Measurements from ENCODE around the gene TTYH2. TPM values are rescaled to one million over a fixed set of nuclear protein-coding genes. Genes with fewer than 3 reads are reported as not detected.

TTYH2 gene
- total RNA-seq, 1 donor = 1.4 TPM

DNA sequence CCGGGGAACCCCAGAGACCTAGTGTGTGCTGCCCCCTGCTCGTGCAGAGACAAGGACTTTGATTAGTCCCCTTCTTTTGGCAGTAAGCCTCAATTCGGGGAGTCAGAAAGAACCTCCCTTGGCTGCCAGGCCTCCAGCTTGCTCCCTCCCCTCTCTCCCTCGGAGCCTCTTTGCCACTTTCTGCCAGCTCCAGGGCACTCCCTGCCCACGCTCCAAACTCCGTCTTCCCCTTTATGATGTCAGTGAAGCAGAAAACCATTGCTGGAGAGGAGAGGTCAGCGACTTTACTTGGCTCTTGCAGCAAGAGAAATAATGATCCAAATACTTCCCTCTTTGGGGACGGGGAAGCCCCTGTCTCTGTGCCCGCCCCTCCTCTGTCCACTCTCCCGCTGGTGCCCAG, 28.1 kb downstream of the TTYH2 start:
- DNase-seq (ENCODE audit: insufficient read length, low spot score, missing footprints) = peak; percentile 61

DNA sequence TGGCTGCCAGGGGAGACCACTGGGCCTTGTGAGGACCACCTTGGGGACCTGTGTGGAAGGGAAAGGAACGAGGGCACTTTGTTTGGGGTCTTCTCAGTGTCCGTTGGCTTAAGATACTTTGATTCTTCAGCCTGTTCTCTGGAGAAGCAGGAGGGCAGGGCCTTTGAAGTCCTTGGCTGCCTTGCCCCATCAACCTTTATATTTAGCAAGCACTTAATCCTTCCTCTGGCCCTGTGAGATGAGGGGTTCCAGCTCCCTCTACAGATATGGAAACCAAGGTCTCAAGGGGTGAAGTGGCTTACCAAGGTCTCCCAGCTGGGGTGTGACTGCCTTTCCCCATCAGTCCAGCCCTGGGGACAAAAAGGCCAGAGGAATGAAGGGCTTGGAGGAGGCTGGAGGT, 28.5 kb downstream of the TTYH2 start:
- H3K27ac ChIP-seq (ENCODE audit: low read depth, low read length) = no peak overlapping the region
- no peaks in the 10 kb centered on the region for H3K36me3 ChIP-seq (ENCODE audit: insufficient read depth, low read length)
- H4K20me1 ChIP-seq (ENCODE audit: insufficient read depth, low read length) = no peaks in the 10 kb centered on the region
- no peaks in the 10 kb centered on the region for H3K9me3 ChIP-seq (ENCODE audit: low read depth, low read length)
- no peak for DNase-seq (ENCODE audit: insufficient read length, low spot score, missing footprints)
- TF ChIP-seq, protein P1, sequence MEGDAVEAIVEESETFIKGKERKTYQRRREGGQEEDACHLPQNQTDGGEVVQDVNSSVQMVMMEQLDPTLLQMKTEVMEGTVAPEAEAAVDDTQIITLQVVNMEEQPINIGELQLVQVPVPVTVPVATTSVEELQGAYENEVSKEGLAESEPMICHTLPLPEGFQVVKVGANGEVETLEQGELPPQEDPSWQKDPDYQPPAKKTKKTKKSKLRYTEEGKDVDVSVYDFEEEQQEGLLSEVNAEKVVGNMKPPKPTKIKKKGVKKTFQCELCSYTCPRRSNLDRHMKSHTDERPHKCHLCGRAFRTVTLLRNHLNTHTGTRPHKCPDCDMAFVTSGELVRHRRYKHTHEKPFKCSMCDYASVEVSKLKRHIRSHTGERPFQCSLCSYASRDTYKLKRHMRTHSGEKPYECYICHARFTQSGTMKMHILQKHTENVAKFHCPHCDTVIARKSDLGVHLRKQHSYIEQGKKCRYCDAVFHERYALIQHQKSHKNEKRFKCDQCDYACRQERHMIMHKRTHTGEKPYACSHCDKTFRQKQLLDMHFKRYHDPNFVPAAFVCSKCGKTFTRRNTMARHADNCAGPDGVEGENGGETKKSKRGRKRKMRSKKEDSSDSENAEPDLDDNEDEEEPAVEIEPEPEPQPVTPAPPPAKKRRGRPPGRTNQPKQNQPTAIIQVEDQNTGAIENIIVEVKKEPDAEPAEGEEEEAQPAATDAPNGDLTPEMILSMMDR (IDR thresholded peaks at IDR 0.05; ENCODE audit: extremely low read depth, low read depth, low read length) = no peak
- no peaks in the 10 kb centered on the region for H3K79me2 ChIP-seq (ENCODE audit: insufficient read depth, low read length)
- no peaks in the 10 kb centered on the region for H3K27me3 ChIP-seq (ENCODE audit: insufficient read depth, low read length)
- no peak overlapping the region for H3K4me3 ChIP-seq (ENCODE audit: insufficient read depth, low read length)
- H3K4me2 ChIP-seq (ENCODE audit: insufficient read depth, low read length) = no peak overlapping the region
- no peak overlapping the region for H2AFZ ChIP-seq (ENCODE audit: low read length)
- no peaks in the 10 kb centered on the region for H3K4me1 ChIP-seq (ENCODE audit: insufficient read depth, low read length)

More for the DNA sequence above, 28.1 kb downstream of the TTYH2 start:
- Histone ChIP-seq H3K4me3 (ENCODE audit: insufficient read depth, low read length) (no peak overlapping the region), H3K36me3 (ENCODE audit: insufficient read depth, low read length) (no peaks in the 10 kb centered on the region), H3K9me3 (ENCODE audit: low read depth, low read length) (no peaks in the 10 kb centered on the region), H3K27me3 (ENCODE audit: insufficient read depth, low read length) (no peaks in the 10 kb centered on the region), H4K20me1 (ENCODE audit: insufficient read depth, low read length) (no peaks in the 10 kb centered on the region), H3K79me2 (ENCODE audit: insufficient read depth, low read length) (no peaks in the 10 kb centered on the region), H2AFZ (ENCODE audit: low read length) (no peak overlapping the region), H3K4me1 (ENCODE audit: insufficient read depth, low read length) (no peaks in the 10 kb centered on the region), H3K4me2 (ENCODE audit: insufficient read depth, low read length) (no peak overlapping the region), H3K27ac (ENCODE audit: low read depth, low read length) (no peak overlapping the region)
- TF ChIP-seq, protein P1 (IDR thresholded peaks at IDR 0.05; ENCODE audit: extremely low read depth, low read depth, low read length) = no peak

DNA sequence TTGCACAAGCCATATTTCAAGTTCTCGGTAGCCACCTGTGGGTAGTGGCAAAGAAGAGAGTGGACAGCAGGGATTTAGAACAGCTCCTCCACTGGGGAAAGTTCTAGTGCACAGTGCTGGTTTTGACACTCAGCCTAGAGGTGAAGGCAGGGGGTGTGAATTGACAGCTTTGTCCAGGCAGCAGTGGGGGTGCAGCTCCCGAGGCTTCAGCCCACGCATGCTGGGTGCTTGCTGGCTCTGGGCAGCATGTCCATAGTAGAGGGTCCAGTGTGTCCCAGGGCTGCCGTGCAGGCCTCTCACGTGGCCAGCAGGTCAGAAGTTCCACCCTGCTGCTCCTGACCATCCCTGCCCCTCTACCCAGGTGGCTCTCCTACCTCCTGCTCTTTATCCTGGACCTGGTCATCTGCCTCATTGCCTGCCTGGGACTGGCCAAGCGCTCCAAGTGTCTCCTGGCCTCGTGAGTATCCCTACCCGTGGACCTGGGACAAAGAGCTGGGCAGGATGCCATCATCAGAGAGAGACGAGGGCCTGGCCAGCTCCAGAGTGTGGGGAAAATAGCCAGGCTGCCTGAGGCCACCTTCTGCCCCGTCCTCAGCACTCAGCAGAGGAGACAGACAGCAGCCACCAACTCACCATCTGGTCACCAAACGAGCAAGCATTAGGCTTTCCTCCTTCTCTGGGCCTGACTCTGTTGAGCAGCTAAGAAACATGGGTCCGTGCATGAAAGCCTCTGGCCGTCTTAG, 29.8 kb downstream of the TTYH2 start:
- H3K4me1 ChIP-seq (ENCODE audit: insufficient read depth, low read length) = no peaks in the 10 kb centered on the region
- DNase-seq (ENCODE audit: insufficient read length, low spot score, missing footprints) = peak; percentile 48
- TF ChIP-seq, protein P1 (IDR thresholded peaks at IDR 0.05; ENCODE audit: extremely low read depth, low read depth, low read length) = no peak
- H3K27ac ChIP-seq (ENCODE audit: low read depth, low read length) = no peak overlapping the region
- no peaks in the 10 kb centered on the region for H3K79me2 ChIP-seq (ENCODE audit: insufficient read depth, low read length)
- H2AFZ ChIP-seq (ENCODE audit: low read length) = no peak overlapping the region
- H4K20me1 ChIP-seq (ENCODE audit: insufficient read depth, low read length) = no peaks in the 10 kb centered on the region
- no peak overlapping the region for H3K4me3 ChIP-seq (ENCODE audit: insufficient read depth, low read length)
- H3K9me3 ChIP-seq (ENCODE audit: low read depth, low read length) = no peaks in the 10 kb centered on the region
- no peaks in the 10 kb centered on the region for H3K36me3 ChIP-seq (ENCODE audit: insufficient read depth, low read length)
- no peak overlapping the region for H3K4me2 ChIP-seq (ENCODE audit: insufficient read depth, low read length)
- no peaks in the 10 kb centered on the region for H3K27me3 ChIP-seq (ENCODE audit: insufficient read depth, low read length)

DNA sequence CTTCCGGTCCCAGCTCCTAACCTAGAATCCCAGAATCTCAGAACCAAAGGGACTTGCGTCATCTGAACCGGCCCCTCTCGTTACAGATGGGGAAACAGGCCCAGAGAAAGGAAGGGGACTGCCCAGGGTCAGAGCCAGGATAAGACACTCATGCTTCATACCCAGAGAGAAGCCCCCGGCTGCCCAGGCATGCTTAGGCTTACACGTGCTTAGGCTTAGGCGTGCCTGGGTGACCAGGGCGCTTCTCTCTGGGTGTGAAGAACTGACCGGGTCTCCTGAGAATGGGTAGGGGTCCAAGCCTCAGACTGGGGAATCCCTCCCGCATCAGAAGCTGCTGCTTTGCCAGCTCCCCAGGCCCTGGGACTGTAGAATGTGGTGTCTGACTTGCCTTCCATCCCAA, 30.8 kb downstream of the TTYH2 start:
- Histone ChIP-seq H2AFZ (ENCODE audit: low read length) (no peak overlapping the region), H3K9me3 (ENCODE audit: low read depth, low read length) (no peaks in the 10 kb centered on the region), H3K4me3 (ENCODE audit: insufficient read depth, low read length) (no peak overlapping the region), H3K36me3 (ENCODE audit: insufficient read depth, low read length) (no peaks in the 10 kb centered on the region), H3K27ac (ENCODE audit: low read depth, low read length) (no peak overlapping the region), H3K4me2 (ENCODE audit: insufficient read depth, low read length) (no peak overlapping the region), H4K20me1 (ENCODE audit: insufficient read depth, low read length) (no peaks in the 10 kb centered on the region), H3K27me3 (ENCODE audit: insufficient read depth, low read length) (no peaks in the 10 kb centered on the region), H3K79me2 (ENCODE audit: insufficient read depth, low read length) (no peaks in the 10 kb centered on the region), H3K4me1 (ENCODE audit: insufficient read depth, low read length) (no peaks in the 10 kb centered on the region)
- peak; percentile 35 for DNase-seq (ENCODE audit: insufficient read length, low spot score, missing footprints)
- TF ChIP-seq, protein P1 (IDR thresholded peaks at IDR 0.05; ENCODE audit: extremely low read depth, low read depth, low read length) = no peak
